HG02610 (cell line): ENCODE measurements around the gene VGLL4.
"Not testable (repeated sequence)": the region's sequence is repeated elsewhere in the genome, so short reads cannot be mapped to it uniquely, and the experiment has no call there.

Source experiments
- ATAC-seq: cut with Tn5 transposase; IDR thresholded peaks from one replicate; pipeline ENCODE4 v1.9.1; 2021; ENCODE audit warnings: mild to moderate bottlenecking, moderate library complexity; ENCODE audit not compliant: unreplicated experiment

VGLL4 gene

DNA sequence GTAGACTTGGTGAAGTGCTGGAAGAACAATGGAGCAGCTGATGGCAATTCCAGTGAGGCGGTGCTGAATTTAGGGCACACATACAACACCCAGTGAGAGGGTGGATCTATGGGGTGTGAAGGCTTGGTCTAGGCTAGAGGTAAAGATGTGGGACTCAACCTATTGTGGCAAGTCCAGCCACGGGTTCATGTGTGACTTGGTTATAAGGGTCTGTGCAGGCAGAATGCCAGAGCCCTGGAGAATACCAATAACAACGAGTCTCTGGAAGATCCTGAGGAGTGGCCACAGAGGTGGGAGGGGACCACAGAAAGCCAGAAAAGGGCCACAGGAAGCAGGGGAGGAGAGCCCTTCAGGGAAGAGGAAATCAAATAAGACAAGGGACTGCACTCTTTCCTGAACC lies 55.0 kb downstream of the VGLL4 start:
- no peak for ATAC-seq

DNA sequence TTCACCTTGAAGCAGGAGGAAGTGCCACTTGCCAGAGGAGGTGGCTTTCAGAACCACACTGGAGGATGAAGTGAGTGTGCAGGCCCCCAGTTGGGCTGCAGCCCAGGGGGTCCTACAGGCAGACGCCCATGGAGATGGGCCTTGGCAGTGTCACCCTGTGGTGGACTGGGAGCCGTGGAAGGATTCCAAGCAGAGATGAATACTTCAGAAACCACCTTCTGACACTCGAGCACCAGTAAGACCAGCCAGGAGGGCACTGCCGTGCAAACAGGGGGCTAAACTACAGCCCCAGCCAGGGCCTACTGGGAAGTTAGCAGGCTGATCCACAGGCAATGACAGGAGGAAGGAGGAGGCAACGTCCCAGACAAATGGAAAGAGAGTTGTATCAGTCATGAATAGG lies 55.4 kb downstream of the VGLL4 start:
- no peak for ATAC-seq

GRCh38 chr3:11587766-11588165 lies 55.9 kb downstream of the VGLL4 start:
- ATAC-seq = no peak

- no peak for ATAC-seq
Measured at GRCh38 chr3:11584570-11584969, 59.1 kb downstream of the VGLL4 start.

GRCh38 chr3:11583638-11584046 lies 60.1 kb downstream of the VGLL4 start:
- ATAC-seq = no peak

- ATAC-seq = no peak
Measured at GRCh38 chr3:11583235-11583634, 60.5 kb downstream of the VGLL4 start.

- ATAC-seq = peak; percentile 70
Measured at GRCh38 chr3:11582191-11582968, 61.3 kb downstream of the VGLL4 start.

GRCh38 chr3:11581237-11582190 lies 62.2 kb downstream of the VGLL4 start:
- no peak for ATAC-seq

DNA sequence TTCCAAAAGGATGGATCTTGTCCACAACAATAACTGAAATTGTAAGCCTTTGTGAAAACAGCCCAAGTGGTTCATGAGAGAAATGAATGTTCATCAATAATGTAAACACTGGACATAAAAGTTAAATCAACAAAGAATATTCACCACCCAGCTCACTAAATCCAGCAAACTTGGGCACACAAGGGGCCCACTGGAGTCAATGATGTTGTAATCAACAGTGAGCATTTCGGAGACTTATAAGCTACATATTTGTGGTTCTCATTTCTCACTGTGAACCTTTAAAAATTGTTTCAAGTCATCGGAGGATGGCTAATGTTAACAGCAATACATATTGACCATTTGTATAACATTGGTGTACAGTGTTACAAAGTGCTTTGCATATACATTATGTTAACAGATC lies 63.1 kb downstream of the VGLL4 start:
- ATAC-seq = no peak

- no peak for ATAC-seq
Measured at GRCh38 chr3:11578169-11578568, 65.5 kb downstream of the VGLL4 start.

DNA sequence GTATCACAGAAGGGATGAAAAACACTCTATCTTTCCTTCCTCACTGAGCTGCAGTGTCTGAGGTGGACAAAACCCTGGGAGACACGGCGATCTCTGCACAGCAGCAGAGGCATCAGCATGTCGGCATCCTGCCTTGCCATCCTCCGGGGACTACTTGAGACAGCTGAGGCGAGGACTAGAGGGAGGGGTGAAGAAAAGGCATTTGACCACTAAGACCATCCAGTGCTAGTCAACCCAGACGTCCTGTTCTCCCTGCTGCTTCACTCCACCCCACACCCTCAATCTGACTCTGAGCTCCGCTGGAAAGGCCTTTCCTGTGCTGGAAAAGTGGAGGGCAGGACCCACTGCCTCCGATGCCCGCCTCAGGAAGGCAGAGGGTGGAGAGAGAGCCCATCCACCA lies 67.3 kb downstream of the VGLL4 start:
- ATAC-seq = no peak

- no peak for ATAC-seq
Measured at GRCh38 chr3:11575677-11576076, 68.0 kb downstream of the VGLL4 start.

- no peak for ATAC-seq
Measured at GRCh38 chr3:11574981-11575669, 68.6 kb downstream of the VGLL4 start.

DNA sequence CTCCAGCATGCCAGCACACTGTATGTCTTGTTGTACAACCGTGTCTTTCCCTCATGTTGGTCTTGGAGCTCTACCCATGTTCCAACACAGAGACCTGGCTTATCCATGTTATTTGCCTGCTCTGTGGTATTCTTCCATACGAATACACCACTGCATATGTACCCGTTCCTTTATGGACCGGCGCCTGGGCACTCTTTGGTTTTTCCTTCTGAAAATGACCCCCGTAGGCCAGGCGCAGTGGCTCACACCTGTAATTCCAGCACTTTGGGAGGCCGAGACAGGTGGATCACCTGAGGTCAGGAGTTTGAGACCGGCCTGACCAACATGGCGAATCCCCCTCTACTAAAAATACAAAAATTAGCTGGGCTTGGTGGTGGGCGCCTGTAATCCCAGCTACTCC lies 71.1 kb downstream of the VGLL4 start:
- ATAC-seq = not testable (repeated sequence)

GRCh38 chr3:11570789-11571495 lies 72.8 kb downstream of the VGLL4 start:
- no peak for ATAC-seq

DNA sequence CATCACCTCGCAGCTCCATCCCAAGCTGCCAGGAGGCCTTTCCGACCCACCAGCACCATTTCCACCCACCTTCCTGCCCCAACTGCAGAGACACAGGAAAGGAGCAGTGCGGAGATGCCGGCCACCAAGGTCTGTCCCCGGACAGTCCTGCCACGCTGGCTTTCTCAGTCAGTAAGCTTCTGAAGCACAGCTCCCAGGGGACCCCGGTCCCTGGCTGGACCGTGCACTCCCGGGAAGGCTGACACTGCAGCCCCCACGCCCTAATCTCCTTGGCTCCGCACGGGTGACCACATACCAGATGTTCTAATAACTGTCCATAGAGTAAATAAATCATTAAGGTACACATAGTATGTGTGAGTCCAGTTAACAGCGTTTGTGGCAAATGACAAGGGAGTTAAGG lies 73.5 kb downstream of the VGLL4 start:
- ATAC-seq = no peak

DNA sequence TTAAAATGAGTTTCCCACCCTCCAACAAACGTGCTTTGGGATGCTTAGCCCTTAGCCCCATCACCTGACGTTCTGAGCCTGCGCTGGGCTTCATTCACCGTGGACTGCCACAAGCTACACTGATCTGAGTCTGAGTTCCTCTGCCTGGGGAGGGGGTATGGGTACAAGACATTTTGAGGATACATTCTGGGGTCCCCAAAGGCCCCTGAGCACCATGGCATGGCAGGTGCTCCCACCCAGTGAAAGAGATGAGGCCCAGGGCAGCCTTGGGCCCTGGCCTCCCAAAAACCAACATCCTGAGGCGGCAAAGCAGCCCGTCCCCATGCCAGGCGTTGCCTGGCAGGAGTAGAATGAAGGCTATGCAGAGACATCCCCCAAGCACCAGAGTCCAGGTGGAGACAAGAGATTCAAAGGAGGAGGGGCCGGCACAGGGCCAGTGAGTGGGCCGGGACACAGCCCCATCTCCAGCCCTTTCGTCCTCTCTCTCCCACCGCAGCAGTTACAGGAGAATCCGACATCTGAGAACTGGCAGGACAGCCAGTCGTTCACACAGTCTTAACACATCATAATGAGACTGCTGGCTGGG lies 74.5 kb downstream of the VGLL4 start:
- no peak for ATAC-seq

DNA sequence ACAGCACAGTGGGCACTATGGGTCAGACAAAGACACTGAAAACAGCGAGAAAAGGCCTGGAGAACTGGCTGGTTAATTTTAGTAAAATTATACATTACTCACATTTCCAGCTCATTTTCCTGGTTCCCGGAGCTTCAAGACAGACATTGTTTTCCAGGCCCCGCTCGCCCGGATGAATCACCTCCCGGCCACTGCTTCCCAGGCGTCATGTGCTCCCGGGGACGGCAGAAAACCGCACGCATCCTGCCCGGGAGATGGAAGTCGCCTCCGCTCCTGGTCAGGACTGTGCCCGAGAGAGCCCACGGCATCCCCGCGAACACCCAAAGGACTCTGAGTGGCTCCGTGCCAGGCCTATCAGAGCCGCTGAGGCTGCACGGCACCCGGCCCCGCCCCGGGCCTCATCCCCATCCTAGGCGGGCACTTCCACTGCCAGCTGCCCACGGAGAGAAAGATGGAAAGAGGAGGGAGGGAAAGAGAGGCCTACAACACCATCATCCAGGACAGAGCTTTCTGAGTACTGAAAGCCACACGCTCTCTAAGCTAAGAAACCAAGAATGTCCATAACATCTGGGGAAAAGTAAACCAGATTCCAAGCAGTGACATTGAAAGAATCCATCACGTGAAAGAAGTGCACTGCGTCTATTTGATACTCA lies 75.1 kb downstream of the VGLL4 start:
- no peak for ATAC-seq

GRCh38 chr3:11567516-11568467 lies 75.9 kb downstream of the VGLL4 start:
- no peak for ATAC-seq
